HG02981 (cell line): Measurements from ENCODE around the gene GABPA.
"Not testable (repeated sequence)": the region's sequence is repeated elsewhere in the genome, so short reads cannot be mapped to it uniquely, and the experiment has no call there.

Experiments
- ATAC-seq: cut with Tn5 transposase; IDR thresholded peaks from one replicate; pipeline ENCODE4 v1.9.1; 2021; ENCODE audit warnings: mild to moderate bottlenecking, moderate library complexity; ENCODE audit not compliant: unreplicated experiment

GABPA gene

GRCh38 chr21:25735646-25736597, 1.1 kb downstream of the GABPA start:
- ATAC-seq = peak; percentile 11

- ATAC-seq = no peak
These were observed 2.6 kb downstream of the GABPA start for GRCh38 chr21:25737421-25737820.

- ATAC-seq = no peak
These were observed 8.1 kb downstream of the GABPA start for GRCh38 chr21:25742900-25743299.

- no peak for ATAC-seq
These were observed 10.1 kb downstream of the GABPA start for GRCh38 chr21:25744854-25745253.

GRCh38 chr21:25750085-25750484, 15.3 kb downstream of the GABPA start:
- no peak for ATAC-seq

- no peak for ATAC-seq
These were observed 17.6 kb downstream of the GABPA start for GRCh38 chr21:25752416-25752815.

GRCh38 chr21:25756190-25756932, 21.6 kb downstream of the GABPA start:
- no peak for ATAC-seq

GRCh38 chr21:25757531-25757930, 22.8 kb downstream of the GABPA start:
- no peak for ATAC-seq

- no peak for ATAC-seq
These were observed 24.8 kb downstream of the GABPA start for GRCh38 chr21:25759573-25759972.

GRCh38 chr21:25760061-25760460, 25.3 kb downstream of the GABPA start:
- no peak for ATAC-seq

- ATAC-seq = no peak
These were observed 25.9 kb downstream of the GABPA start for GRCh38 chr21:25760677-25761076.

GRCh38 chr21:25764065-25764464, 29.3 kb downstream of the GABPA start:
- no peak for ATAC-seq

GRCh38 chr21:25767921-25768320, 33.1 kb downstream of the GABPA start:
- no peak for ATAC-seq

GRCh38 chr21:25772686-25773085, 37.9 kb downstream of the GABPA start:
- ATAC-seq = no peak

GRCh38 chr21:25776440-25776839, 41.7 kb downstream of the GABPA start:
- no peak for ATAC-seq

GRCh38 chr21:25778126-25778875, 43.5 kb downstream of the GABPA start:
- ATAC-seq = not testable (repeated sequence)

- no peak for ATAC-seq
These were observed 53.9 kb downstream of the GABPA start for GRCh38 chr21:25788677-25789076.

GRCh38 chr21:25790122-25790877, 55.5 kb downstream of the GABPA start:
- peak; percentile 70 for ATAC-seq

GRCh38 chr21:25790878-25791204, 56.1 kb downstream of the GABPA start:
- ATAC-seq = peak; percentile 14

- no peak for ATAC-seq
These were observed 56.5 kb downstream of the GABPA start for GRCh38 chr21:25791319-25791718.
